ENCODE measurements around the gene TRAF3. TPM values are rescaled to one million over a fixed set of nuclear protein-coding genes. Genes with fewer than 3 reads are reported as not detected.

TRAF3 gene
- total RNA-seq, 1 experiment from 2014 or later, result 49.3 TPM

DNA sequence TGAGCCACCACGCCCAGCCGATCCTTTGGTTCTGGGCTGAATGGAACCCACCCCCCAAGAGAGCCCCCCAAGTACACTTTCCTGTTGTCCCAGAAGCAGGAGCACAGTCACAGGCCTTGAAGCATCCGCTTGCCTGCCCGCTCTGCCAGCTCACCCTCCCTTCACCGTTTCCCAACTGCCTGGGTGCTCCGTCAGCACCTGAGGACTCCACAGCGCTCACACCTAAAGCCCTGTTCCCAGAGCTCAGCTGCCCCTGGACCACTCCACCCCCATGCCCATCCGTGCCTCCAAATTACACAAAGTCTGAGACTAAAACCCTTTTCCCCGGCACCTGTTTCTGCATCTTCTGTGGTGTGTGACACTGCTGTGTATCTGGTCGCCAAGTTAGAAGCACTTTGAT lies 44.3 kb upstream of the TRAF3 start:
- no TSS peak for BruUV-seq (replicated peaks)
- ChIA-PET CTCF (no interaction called here), POLR2A (ENCODE audit: low non-redundant PET) (no interaction called here)

GRCh38 chr14:102733326-102733725 lies 43.9 kb upstream of the TRAF3 start:
- no peak for DNase-seq (ENCODE audit: low spot score)
- H3K9me3 ChIP-seq (ENCODE audit: low read depth, low read length, poor library complexity, severe bottlenecking), result no peaks in the 10 kb centered on the region
- H3K4me1 ChIP-seq (ENCODE audit: insufficient read depth, low read length, poor library complexity, severe bottlenecking), result no peaks in the 10 kb centered on the region
- H3K27ac ChIP-seq (ENCODE audit: low read depth, low read length, poor library complexity, severe bottlenecking), result no peak overlapping the region
- POLR2A ChIA-PET (ENCODE audit: low non-redundant PET), result no interaction called here
- CTCF ChIA-PET, result no interaction called here
- no peak for TF ChIP-seq EZH2 (IDR thresholded peaks at IDR 0.05; ENCODE audit: borderline replicate concordance, low read depth, low read length, poor library complexity, severe bottlenecking)
- TF ChIP-seq CTCF (conservative IDR thresholded peaks at IDR 0.05; ENCODE audit: low read depth, low read length), result no peak
- H3K27me3 ChIP-seq (replicated peaks; ENCODE audit: insufficient read depth, low read depth, low read length, poor library complexity), result no peaks in the 10 kb centered on the region
- H3K4me3 ChIP-seq (ENCODE audit: low read depth, low read length, poor library complexity, severe bottlenecking), result no peak overlapping the region
- intact Hi-C loops (cut with micrococcal nuclease; ENCODE audit: unreplicated experiment), result no loop called here
- peaks cover 24% of the 10 kb centered on the region for H3K36me3 ChIP-seq (ENCODE audit: insufficient read depth, low read length, poor library complexity, severe bottlenecking)
- BruUV-seq (replicated peaks), result no TSS peak

More for the DNA sequence above, 44.3 kb upstream of the TRAF3 start:
- Histone ChIP-seq H3K4me1 (ENCODE audit: insufficient read depth, low read length, poor library complexity, severe bottlenecking) (no peaks in the 10 kb centered on the region), H3K9me3 (ENCODE audit: low read depth, low read length, poor library complexity, severe bottlenecking) (no peaks in the 10 kb centered on the region), H3K27ac (ENCODE audit: low read depth, low read length, poor library complexity, severe bottlenecking) (no peak overlapping the region), H3K27me3 (replicated peaks; ENCODE audit: insufficient read depth, low read depth, low read length, poor library complexity) (no peaks in the 10 kb centered on the region), H3K36me3 (ENCODE audit: insufficient read depth, low read length, poor library complexity, severe bottlenecking) (peaks cover 28% of the 10 kb centered on the region), H3K4me3 (ENCODE audit: low read depth, low read length, poor library complexity, severe bottlenecking) (no peak overlapping the region)
- no peak for TF ChIP-seq CTCF (conservative IDR thresholded peaks at IDR 0.05; ENCODE audit: low read depth, low read length)
- TF ChIP-seq EZH2 (IDR thresholded peaks at IDR 0.05; ENCODE audit: borderline replicate concordance, low read depth, low read length, poor library complexity, severe bottlenecking), result no peak
- intact Hi-C loops (cut with micrococcal nuclease; ENCODE audit: unreplicated experiment), result no loop called here
- no peak for DNase-seq (ENCODE audit: low spot score)

GRCh38 chr14:102734436-102734835 lies 42.8 kb upstream of the TRAF3 start:
- CTCF ChIA-PET, result no interaction called here
- TF ChIP-seq EZH2 (IDR thresholded peaks at IDR 0.05; ENCODE audit: borderline replicate concordance, low read depth, low read length, poor library complexity, severe bottlenecking), result no peak
- no peak for TF ChIP-seq CTCF (conservative IDR thresholded peaks at IDR 0.05; ENCODE audit: low read depth, low read length)

More at GRCh38 chr14:102734436-102734835, 42.8 kb upstream of the TRAF3 start:
- H3K27me3 ChIP-seq (replicated peaks; ENCODE audit: insufficient read depth, low read depth, low read length, poor library complexity), result no peaks in the 10 kb centered on the region
- DNase-seq (ENCODE audit: low spot score), result no peak
- H3K36me3 ChIP-seq (ENCODE audit: insufficient read depth, low read length, poor library complexity, severe bottlenecking), result peaks cover 16% of the 10 kb centered on the region
- H3K27ac ChIP-seq (ENCODE audit: low read depth, low read length, poor library complexity, severe bottlenecking), result no peak overlapping the region
- no peak overlapping the region for H3K4me3 ChIP-seq (ENCODE audit: low read depth, low read length, poor library complexity, severe bottlenecking)
- intact Hi-C loops (cut with micrococcal nuclease; ENCODE audit: unreplicated experiment), result no loop called here
- H3K9me3 ChIP-seq (ENCODE audit: low read depth, low read length, poor library complexity, severe bottlenecking), result no peaks in the 10 kb centered on the region
- no TSS peak for BruUV-seq (replicated peaks)
- POLR2A ChIA-PET (ENCODE audit: low non-redundant PET), result no interaction called here
- H3K4me1 ChIP-seq (ENCODE audit: insufficient read depth, low read length, poor library complexity, severe bottlenecking), result no peaks in the 10 kb centered on the region

All from A673 (cell line).